ENCODE measurements around the gene RAB14. TPM values are rescaled to one million over a fixed set of nuclear protein-coding genes. Genes with fewer than 3 reads are reported as not detected.

Gene RAB14
- total RNA-seq, 1 experiment from 2014 or later: 73.2 TPM

- Histone ChIP-seq H3K36me3 (ENCODE audit: control insufficient read depth, insufficient read depth, low read length) (no peaks in the 10 kb centered on the region), H3K4me1 (no peaks in the 10 kb centered on the region), H3K27me3 (replicated peaks; ENCODE audit: control insufficient read depth, insufficient read depth, low read length) (no peaks in the 10 kb centered on the region), H3K4me3 (ENCODE audit: low read depth, low read length) (no peak overlapping the region), H3K9me3 (no peaks in the 10 kb centered on the region)
- CTCF ChIA-PET: interaction anchor here (1.1 to 2.4 kb wide), 3 partner anchors 11 to 107 kb away, joined by 4 to 8 read pairs (median 4); no protein-coding TSS in a partner anchor
- POLR2A ChIA-PET: no interaction called here
- Mint-ChIP-seq H3K4me3 (ENCODE audit: unreplicated experiment) (no peak overlapping the region), H3K9me3 (ENCODE audit: unreplicated experiment) (no peaks in the 10 kb centered on the region), H3K27ac (ENCODE audit: unreplicated experiment) (no peak overlapping the region), H3K27me3 (ENCODE audit: insufficient read depth, unreplicated experiment) (no peaks in the 10 kb centered on the region), H3K36me3 (ENCODE audit: insufficient read depth, unreplicated experiment) (peaks cover 28% of the 10 kb centered on the region), H3K4me1 (ENCODE audit: low read depth, unreplicated experiment) (no peaks in the 10 kb centered on the region)
- TF ChIP-seq CTCF (IDR thresholded peaks at IDR 0.05; ENCODE audit: insufficient read depth in 1 of 2, low read depth in 1 of 2, low read length in 1 of 2, severe bottlenecking in 1 of 2, unreplicated experiment in 1 of 2): peak; percentile 34 to 47
- intact Hi-C loops (cut with micrococcal nuclease; ENCODE audit: unreplicated experiment): no loop called here
- BruUV-seq (replicated peaks): no TSS peak
- peak in 1 of 2 experiments; percentile 15 for DNase-seq
These were observed 32.5 kb downstream of the RAB14 start for GRCh38 chr9:121169094-121169601.

GRCh38 chr9:121168052-121168451 is 33.6 kb downstream of the RAB14 start:
- Histone ChIP-seq H3K36me3 (ENCODE audit: control insufficient read depth, insufficient read depth, low read length) (no peaks in the 10 kb centered on the region), H3K4me3 (ENCODE audit: low read depth, low read length) (no peak overlapping the region), H3K27me3 (replicated peaks; ENCODE audit: control insufficient read depth, insufficient read depth, low read length) (no peaks in the 10 kb centered on the region), H3K4me1 (no peaks in the 10 kb centered on the region), H3K9me3 (no peaks in the 10 kb centered on the region)
- Mint-ChIP-seq H3K4me3 (ENCODE audit: unreplicated experiment) (no peak overlapping the region), H3K36me3 (ENCODE audit: insufficient read depth, unreplicated experiment) (peaks cover 17% of the 10 kb centered on the region), H3K9me3 (ENCODE audit: unreplicated experiment) (no peaks in the 10 kb centered on the region), H3K27me3 (ENCODE audit: insufficient read depth, unreplicated experiment) (no peaks in the 10 kb centered on the region), H3K4me1 (ENCODE audit: low read depth, unreplicated experiment) (no peaks in the 10 kb centered on the region), H3K27ac (ENCODE audit: unreplicated experiment) (no peak overlapping the region)
- ChIA-PET CTCF (interaction anchor here (2.4 kb wide), 1 partner anchor 46 kb away, joined by 8 read pairs; no protein-coding TSS in a partner anchor), POLR2A (no interaction called here)
- intact Hi-C loops (cut with micrococcal nuclease; ENCODE audit: unreplicated experiment): no loop called here
- BruUV-seq (replicated peaks): no TSS peak
- TF ChIP-seq CTCF (IDR thresholded peaks at IDR 0.05; ENCODE audit: insufficient read depth in 1 of 2, low read depth in 1 of 2, low read length in 1 of 2, severe bottlenecking in 1 of 2, unreplicated experiment in 1 of 2): no peak
- no peak for DNase-seq

GRCh38 chr9:121160025-121160424 is 41.6 kb downstream of the RAB14 start:
- no peak for DNase-seq
- Mint-ChIP-seq H3K27me3 (ENCODE audit: insufficient read depth, unreplicated experiment) (no peaks in the 10 kb centered on the region), H3K9me3 (ENCODE audit: unreplicated experiment) (no peaks in the 10 kb centered on the region), H3K36me3 (ENCODE audit: insufficient read depth, unreplicated experiment) (peaks cover 6% of the 10 kb centered on the region), H3K4me3 (ENCODE audit: unreplicated experiment) (no peak overlapping the region), H3K4me1 (ENCODE audit: low read depth, unreplicated experiment) (no peaks in the 10 kb centered on the region), H3K27ac (ENCODE audit: unreplicated experiment) (no peak overlapping the region)
- H3K4me3 ChIP-seq (ENCODE audit: low read depth, low read length): no peak overlapping the region
- intact Hi-C loops (cut with micrococcal nuclease; ENCODE audit: unreplicated experiment): no loop called here
- ChIA-PET POLR2A (no interaction called here), CTCF (no interaction called here)
- no peak for TF ChIP-seq CTCF (IDR thresholded peaks at IDR 0.05; ENCODE audit: insufficient read depth in 1 of 2, low read depth in 1 of 2, low read length in 1 of 2, severe bottlenecking in 1 of 2, unreplicated experiment in 1 of 2)
- no peaks in the 10 kb centered on the region for H3K36me3 ChIP-seq (ENCODE audit: control insufficient read depth, insufficient read depth, low read length)
- H3K27me3 ChIP-seq (replicated peaks; ENCODE audit: control insufficient read depth, insufficient read depth, low read length): no peaks in the 10 kb centered on the region
- H3K4me1 ChIP-seq: peaks cover 2% of the 10 kb centered on the region
- no TSS peak for BruUV-seq (replicated peaks)
- H3K9me3 ChIP-seq: no peaks in the 10 kb centered on the region
